Measurements from ENCODE around the gene PDHB.
"Not testable (repeated sequence)": the region's sequence is repeated elsewhere in the genome, so short reads cannot be mapped to it uniquely, and the experiment has no call there.

Gene PDHB

DNA sequence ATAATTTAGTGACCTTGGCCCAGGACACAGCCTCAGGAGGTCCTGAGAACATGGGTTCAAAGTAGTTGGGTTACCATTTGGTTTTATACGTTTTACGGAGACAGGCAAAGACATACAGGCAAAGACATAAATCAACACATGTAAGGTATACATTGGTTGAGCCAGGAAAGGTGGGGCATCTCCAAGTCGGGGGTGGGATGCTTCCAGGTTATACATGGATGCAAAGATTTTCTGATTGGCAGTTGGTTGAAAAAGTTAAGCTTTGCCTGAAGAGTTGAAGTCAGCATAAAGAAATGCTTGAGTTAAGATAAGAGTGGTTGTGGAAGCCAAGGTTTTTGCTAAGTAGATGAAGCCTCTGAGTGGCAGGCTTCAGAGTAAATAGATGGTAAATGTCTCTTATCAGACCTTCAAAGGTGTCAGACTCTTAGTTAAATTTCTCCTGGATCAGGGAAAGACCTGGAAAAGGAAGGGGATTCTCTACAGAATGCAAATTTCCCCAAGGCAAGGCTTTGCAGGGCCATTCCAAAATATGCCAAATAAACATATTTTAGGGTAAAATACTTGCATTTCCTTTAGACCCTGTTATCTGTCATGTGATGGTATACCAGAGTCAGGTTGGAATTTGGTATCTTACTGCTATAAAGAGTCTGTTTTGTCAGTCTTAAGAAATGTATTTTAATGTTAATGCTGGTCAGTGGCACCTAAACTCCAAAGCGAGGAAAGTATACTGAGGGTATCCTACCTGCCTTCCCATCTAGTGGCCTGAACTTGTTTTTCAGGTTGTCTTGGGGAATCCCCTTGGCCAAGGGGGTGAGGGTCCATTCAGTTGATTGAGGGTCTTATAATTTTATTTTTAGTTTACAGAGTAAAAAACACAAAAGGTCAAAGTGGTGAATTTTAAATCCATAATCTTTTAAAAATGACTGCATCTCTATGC is 8.2 kb upstream of the PDHB start:
- Histone ChIP-seq H3K4me3 (replicated peaks; ENCODE audit: insufficient read depth, low read length) (no peak overlapping the region), H3K27me3 (ENCODE audit: insufficient read depth, poor library complexity, severe bottlenecking) (no peaks in the 10 kb centered on the region), H3K27ac (replicated peaks) (no peak overlapping the region)
- no peak for TF ChIP-seq POLR2AphosphoS5 (IDR thresholded peaks at IDR 0.05; ENCODE audit: low read depth)
- no peak for TF ChIP-seq CTCF (IDR thresholded peaks at IDR 0.05; ENCODE audit: insufficient read depth, low read length)
- TF ChIP-seq, protein P1, sequence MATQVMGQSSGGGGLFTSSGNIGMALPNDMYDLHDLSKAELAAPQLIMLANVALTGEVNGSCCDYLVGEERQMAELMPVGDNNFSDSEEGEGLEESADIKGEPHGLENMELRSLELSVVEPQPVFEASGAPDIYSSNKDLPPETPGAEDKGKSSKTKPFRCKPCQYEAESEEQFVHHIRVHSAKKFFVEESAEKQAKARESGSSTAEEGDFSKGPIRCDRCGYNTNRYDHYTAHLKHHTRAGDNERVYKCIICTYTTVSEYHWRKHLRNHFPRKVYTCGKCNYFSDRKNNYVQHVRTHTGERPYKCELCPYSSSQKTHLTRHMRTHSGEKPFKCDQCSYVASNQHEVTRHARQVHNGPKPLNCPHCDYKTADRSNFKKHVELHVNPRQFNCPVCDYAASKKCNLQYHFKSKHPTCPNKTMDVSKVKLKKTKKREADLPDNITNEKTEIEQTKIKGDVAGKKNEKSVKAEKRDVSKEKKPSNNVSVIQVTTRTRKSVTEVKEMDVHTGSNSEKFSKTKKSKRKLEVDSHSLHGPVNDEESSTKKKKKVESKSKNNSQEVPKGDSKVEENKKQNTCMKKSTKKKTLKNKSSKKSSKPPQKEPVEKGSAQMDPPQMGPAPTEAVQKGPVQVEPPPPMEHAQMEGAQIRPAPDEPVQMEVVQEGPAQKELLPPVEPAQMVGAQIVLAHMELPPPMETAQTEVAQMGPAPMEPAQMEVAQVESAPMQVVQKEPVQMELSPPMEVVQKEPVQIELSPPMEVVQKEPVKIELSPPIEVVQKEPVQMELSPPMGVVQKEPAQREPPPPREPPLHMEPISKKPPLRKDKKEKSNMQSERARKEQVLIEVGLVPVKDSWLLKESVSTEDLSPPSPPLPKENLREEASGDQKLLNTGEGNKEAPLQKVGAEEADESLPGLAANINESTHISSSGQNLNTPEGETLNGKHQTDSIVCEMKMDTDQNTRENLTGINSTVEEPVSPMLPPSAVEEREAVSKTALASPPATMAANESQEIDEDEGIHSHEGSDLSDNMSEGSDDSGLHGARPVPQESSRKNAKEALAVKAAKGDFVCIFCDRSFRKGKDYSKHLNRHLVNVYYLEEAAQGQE (IDR thresholded peaks at IDR 0.05; ENCODE audit: insufficient replicate concordance, low read depth) = no peak
- TF ChIP-seq GABPA (IDR thresholded peaks at IDR 0.05; ENCODE audit: low read depth) = no peak
- no peak for TF ChIP-seq SPI1 (IDR thresholded peaks at IDR 0.05; ENCODE audit: borderline replicate concordance, low read depth)
- DNase-seq (ENCODE audit: low read depth in 1 of 2, low spot score in 1 of 2) = no peak

DNA sequence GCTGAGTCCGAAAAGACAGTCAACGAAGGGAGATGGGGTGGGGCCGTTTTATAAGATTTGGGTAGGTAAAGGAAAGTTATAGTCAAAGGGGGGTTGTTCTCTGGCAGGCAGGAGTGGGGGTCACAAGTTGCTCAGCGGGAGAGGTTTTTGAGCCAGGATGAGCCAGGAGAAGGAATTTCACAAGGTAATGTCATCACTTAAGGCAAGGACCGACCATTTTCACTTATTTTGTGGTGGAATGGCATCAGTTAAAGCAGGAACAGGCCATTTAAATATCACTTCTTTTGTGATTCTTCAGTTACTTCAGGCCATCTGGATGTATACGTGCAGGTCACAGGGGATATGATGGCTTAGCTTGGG is 7.3 kb upstream of the PDHB start:
- not testable (repeated sequence) for H3K4me3 ChIP-seq (replicated peaks; ENCODE audit: insufficient read depth, low read length); H3K27me3 ChIP-seq (ENCODE audit: insufficient read depth, poor library complexity, severe bottlenecking); H3K27ac ChIP-seq (replicated peaks); DNase-seq (ENCODE audit: low read depth in 1 of 2, low spot score in 1 of 2)

DNA sequence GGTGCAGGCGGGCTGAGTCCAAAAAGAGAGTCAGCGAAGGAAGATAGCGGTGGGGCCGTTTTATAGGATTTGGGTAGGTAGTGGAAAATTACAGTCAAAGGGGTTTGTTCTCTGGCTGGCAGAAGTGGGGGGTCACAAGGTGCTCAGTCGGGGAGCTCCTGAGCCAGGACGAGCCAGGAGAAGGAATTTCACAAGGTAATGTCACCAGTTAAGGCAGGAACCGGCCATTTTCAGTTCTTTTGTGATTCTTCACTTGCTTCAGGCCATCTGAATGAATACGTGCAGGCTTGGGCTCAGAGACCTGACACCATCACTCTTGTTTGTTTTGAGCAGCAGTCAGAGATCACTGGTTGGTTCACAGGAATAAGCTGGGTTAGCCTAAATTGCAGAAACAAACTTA is 3.6 kb upstream of the PDHB start:
- H3K27ac ChIP-seq (replicated peaks); DNase-seq (ENCODE audit: low read depth in 1 of 2, low spot score in 1 of 2); H3K27me3 ChIP-seq (ENCODE audit: insufficient read depth, poor library complexity, severe bottlenecking); H3K4me3 ChIP-seq (replicated peaks; ENCODE audit: insufficient read depth, low read length): not testable (repeated sequence)

- no peak overlapping the region for H3K4me3 ChIP-seq (replicated peaks; ENCODE audit: insufficient read depth, low read length)
- no peaks in the 10 kb centered on the region for H3K27me3 ChIP-seq (ENCODE audit: insufficient read depth, poor library complexity, severe bottlenecking)
- no peak overlapping the region for H3K27ac ChIP-seq (replicated peaks)
- DNase-seq (ENCODE audit: low read depth in 1 of 2, low spot score in 1 of 2) = no peak
- TF ChIP-seq GABPA (IDR thresholded peaks at IDR 0.05; ENCODE audit: low read depth) (no peak), CTCF (IDR thresholded peaks at IDR 0.05; ENCODE audit: insufficient read depth, low read length) (no peak)
- TF ChIP-seq, protein P1 (IDR thresholded peaks at IDR 0.05; ENCODE audit: insufficient replicate concordance, low read depth) = no peak
Observed at GRCh38 chr3:58434990-58435389, 1.4 kb upstream of the PDHB start.

DNA sequence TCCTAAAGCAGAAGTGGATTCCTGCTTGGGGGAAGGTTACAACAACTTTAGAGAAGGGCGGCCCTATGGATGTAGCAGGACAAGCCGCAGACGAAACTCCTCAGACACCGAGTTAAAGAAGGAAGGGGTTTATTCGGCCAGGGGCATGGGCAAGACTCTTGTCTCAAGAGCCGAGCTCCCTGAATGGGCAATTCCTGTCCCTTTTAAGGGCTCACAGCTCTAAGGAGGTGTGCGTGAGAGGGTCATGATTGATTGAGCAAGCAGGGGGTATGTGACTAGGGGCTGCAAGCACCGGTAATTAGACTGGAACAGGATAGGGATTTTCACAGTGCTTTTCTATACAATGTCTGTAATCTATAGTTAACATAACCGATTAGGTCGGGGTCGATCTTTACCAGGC is 879 bp upstream of the PDHB start:
- TF ChIP-seq POLR2AphosphoS5 (IDR thresholded peaks at IDR 0.05; ENCODE audit: low read depth) = no peak
- TF ChIP-seq, protein P1 (IDR thresholded peaks at IDR 0.05; ENCODE audit: insufficient replicate concordance, low read depth) = no peak
- no peak for TF ChIP-seq SPI1 (IDR thresholded peaks at IDR 0.05; ENCODE audit: borderline replicate concordance, low read depth)
- TF ChIP-seq CTCF (IDR thresholded peaks at IDR 0.05; ENCODE audit: insufficient read depth, low read length) = no peak
- TF ChIP-seq GABPA (IDR thresholded peaks at IDR 0.05; ENCODE audit: low read depth) = no peak
- no peaks in the 10 kb centered on the region for H3K27me3 ChIP-seq (ENCODE audit: insufficient read depth, poor library complexity, severe bottlenecking)

More for the DNA sequence above, 879 bp upstream of the PDHB start:
- Histone ChIP-seq H3K27ac (replicated peaks) (no peak overlapping the region), H3K4me3 (replicated peaks; ENCODE audit: insufficient read depth, low read length) (no peak overlapping the region)
- DNase-seq (ENCODE audit: low read depth in 1 of 2, low spot score in 1 of 2) = no peak
